Gastroesophageal sphincter (tissue), 3 donors: ENCODE data around the gene BHLHE41.

Source experiments
- CTCF ChIP-seq, 4 experiments: fragments of 200-600 bp in 2 of 4; fragments of 450-650 bp in 2 of 4; sonication (generic) in 1 of 4; IDR thresholded peaks; one replicate each; pipeline ENCODE4 v1.5.1; 2017 to 2019; ENCODE audit warnings: antibody characterized with exemption in 4 of 4, mild to moderate bottlenecking in 2 of 4, moderate library complexity in 2 of 4
- EP300 ChIP-seq: sonication (generic); formaldehyde crosslinking; IDR thresholded peaks from one replicate; pipeline ENCODE4 v1.6.1; 2017; ENCODE audit warnings: antibody characterized with exemption, mild to moderate bottlenecking
- POLR2A ChIP-seq, 2 donors: fragments of 450-650 bp; IDR thresholded peaks; one replicate each; pipeline ENCODE4 v1.6.1; 2017; ENCODE audit warnings: antibody characterized with exemption in 2 of 2, mild to moderate bottlenecking in 2 of 2, moderate library complexity in 1 of 2
- POLR2AphosphoS5 ChIP-seq: sonication (generic); formaldehyde crosslinking; IDR thresholded peaks from one replicate; pipeline ENCODE4 v1.6.1; 2017; ENCODE audit warnings: antibody characterized with exemption

GRCh38 chr12:26106347-26106746 lies 18.5 kb downstream of the BHLHE41 start:
- TF ChIP-seq CTCF (IDR thresholded peaks at IDR 0.05) (no peak), POLR2A (IDR thresholded peaks at IDR 0.05) (no peak), POLR2AphosphoS5 (no peak), EP300 (no peak)
